Adrenal gland (tissue), 5 donors: ENCODE measurements around the gene HOXB1.

ENCODE experiments used
- CTCF ChIP-seq, 6 experiments: fragments of 450-650 bp in 4 of 6; fragments of 200-600 bp in 2 of 6; sonication (generic) in 1 of 6; IDR thresholded peaks; 1 replicate in 5 of 6; 2 replicates in 1 of 6; pipeline versions ENCODE4 v1.5.1 to v1.8.0; 2016 to 2021; ENCODE audit warnings: antibody characterized with exemption in 6 of 6, mild to moderate bottlenecking in 2 of 6, moderate library complexity in 1 of 6
- POLR2A ChIP-seq, 2 donors: fragments of 450-650 bp; IDR thresholded peaks; one replicate each; pipeline ENCODE4 v1.6.1; 2017; ENCODE audit warnings: antibody characterized with exemption in 2 of 2, mild to moderate bottlenecking in 2 of 2, moderate library complexity in 1 of 2
- donor health status: DM: no; HTN: no; CAD: no.

GRCh38 chr17:48486557-48486956, 44.3 kb downstream of the HOXB1 start:
- no peak for TF ChIP-seq CTCF (IDR thresholded peaks at IDR 0.05)
- TF ChIP-seq POLR2A (IDR thresholded peaks at IDR 0.05): no peak
